Activated CD4-positive, alpha-beta T cell treated with anti-CD3 and anti-CD28 coated beads for 1 hour (primary cell): Measurements from ENCODE around the gene MAGEF1.

ENCODE experiments used
- DNase-seq: peaks from one replicate; pipeline ENCODE4 v3.0.0-alpha.2; 2020

Gene MAGEF1

GRCh38 chr3:184662187-184662586 is 49.7 kb downstream of the MAGEF1 start:
- no peak for DNase-seq

GRCh38 chr3:184660931-184661330 is 50.9 kb downstream of the MAGEF1 start:
- no peak for DNase-seq
